Stimulated activated CD4-positive, alpha-beta T cell treated with anti-CD3 and anti-CD28 coated beads, Interleukin-1b, Interleukin-23, amount 100 ng/mL, for 4 hours (primary cell): Measurements from ENCODE around the gene ARHGAP4.
A peak's percentile ranks its signal among the peaks of the same experiment; 100 is the strongest.

Source experiments
- DNase-seq, 2 donors: peaks; one replicate each; pipeline ENCODE4 v3.0.0-alpha.2; 2020; ENCODE audit warnings: low read depth in 2 of 2

Gene ARHGAP4

GRCh38 chrX:153906126-153906917 is 19.7 kb downstream of the ARHGAP4 start:
- DNase-seq, result no peak

GRCh38 chrX:153905481-153906095 is 20.5 kb downstream of the ARHGAP4 start:
- DNase-seq, result no peak

GRCh38 chrX:153903991-153904957 is 21.8 kb downstream of the ARHGAP4 start, which contains the start of gene AVPR2:
TSS of gene AVPR2 (plus strand) at chrX:153904673. CDS start at chrX:153905146, 473 bp downstream.
- DNase-seq, result no peak

- DNase-seq, result no peak
Measured at GRCh38 chrX:153903238-153903980, 22.7 kb downstream of the ARHGAP4 start.

- DNase-seq, result no peak
Measured at GRCh38 chrX:153902385-153902784, 23.7 kb downstream of the ARHGAP4 start.

- DNase-seq, result no peak
Measured at GRCh38 chrX:153901753-153902140, 24.3 kb downstream of the ARHGAP4 start.

- peak in 1 of 2 donors; percentile 52 for DNase-seq
Measured at GRCh38 chrX:153900831-153901752, 25.0 kb downstream of the ARHGAP4 start.

- no peak for DNase-seq
Measured at GRCh38 chrX:153897899-153898298, 28.2 kb downstream of the ARHGAP4 start.

- DNase-seq, result no peak
Measured at GRCh38 chrX:153889123-153889522, 36.9 kb downstream of the ARHGAP4 start.

GRCh38 chrX:153888344-153888743 is 37.7 kb downstream of the ARHGAP4 start:
- DNase-seq, result no peak

- DNase-seq, result no peak
Measured at GRCh38 chrX:153887385-153887784, 38.7 kb downstream of the ARHGAP4 start.

GRCh38 chrX:153886915-153887314 is 39.1 kb downstream of the ARHGAP4 start:
- no peak for DNase-seq

- DNase-seq, result peak; percentile 25 to 31
Measured at GRCh38 chrX:153885968-153886903, 39.8 kb downstream of the ARHGAP4 start, which contains the start of gene L1CAM. TSS of gene L1CAM (minus strand) at chrX:153886173. CDS start at chrX:153875836, 10,337 bp downstream.

- DNase-seq, result no peak
Measured at GRCh38 chrX:153885208-153885787, 40.8 kb downstream of the ARHGAP4 start.

GRCh38 chrX:153884590-153884989 is 41.5 kb downstream of the ARHGAP4 start:
- no peak for DNase-seq

- DNase-seq, result no peak
Measured at GRCh38 chrX:153884136-153884535, 41.9 kb downstream of the ARHGAP4 start.

GRCh38 chrX:153883163-153883843 is 42.8 kb downstream of the ARHGAP4 start:
- no peak for DNase-seq

GRCh38 chrX:153882557-153882956 is 43.5 kb downstream of the ARHGAP4 start:
- no peak for DNase-seq
